Brain microvascular endothelial cell (primary cell): ENCODE data around the gene ERC2.
A peak's percentile ranks its signal among the peaks of the same experiment; 100 is the strongest.

Experiments
- DNase-seq: peaks from one replicate; pipeline ENCODE4 v3.0.0-alpha.2; 2020
- H3K27ac ChIP-seq: fragments of 250-450 bp; sonication (Bioruptor Pico); 2 replicates; pipeline ENCODE4 v1.5.1; 2020; ENCODE audit warnings: mild to moderate bottlenecking, moderate library complexity
- H3K27me3 ChIP-seq: fragments of 250-450 bp; sonication (Bioruptor Pico); replicated peaks from 2 replicates; pipeline ENCODE4 v1.5.1; 2020; ENCODE audit warnings: mild to moderate bottlenecking
- H3K36me3 ChIP-seq: fragments of 250-450 bp; sonication (Bioruptor Pico); replicated peaks from 2 replicates; pipeline ENCODE4 v1.5.1; 2020; ENCODE audit warnings: mild to moderate bottlenecking
- H3K4me3 ChIP-seq: 2 replicates; pipeline ENCODE4 v1.5.1; 2011; ENCODE audit warnings: low read depth, mild to moderate bottlenecking, control low read depth, low read length, moderate library complexity
- CTCF ChIP-seq: IDR thresholded peaks from 2 replicates; pipeline ENCODE4 v1.5.1; 2011; ENCODE audit warnings: low read depth, mild to moderate bottlenecking, moderate library complexity, low read length, control low read depth, inconsistent platforms; ENCODE audit errors: missing control alignments
- in situ Hi-C: cut with HindIII; loops from 2 replicates; pipeline ENCODE4 v1.10.0; 2017; ENCODE audit warnings: low sequenced_read_pairs, low pct_ligation_motif_present

The ERC2 gene

GRCh38 chr3:56303487-56303886 is 164.8 kb downstream of the ERC2 start:
- Histone ChIP-seq H3K4me3 (no peak overlapping the region), H3K27me3 (no peaks in the 10 kb centered on the region), H3K36me3 (no peaks in the 10 kb centered on the region), H3K27ac (no peak overlapping the region)
- peak; percentile 86 for TF ChIP-seq CTCF
- in situ Hi-C loops, result no loop called here
- DNase-seq, result peak; percentile 42

GRCh38 chr3:56302417-56302816 is 165.8 kb downstream of the ERC2 start:
- DNase-seq, result no peak
- peak; percentile 51 for TF ChIP-seq CTCF
- no peaks in the 10 kb centered on the region for H3K36me3 ChIP-seq
- no peaks in the 10 kb centered on the region for H3K27me3 ChIP-seq
- in situ Hi-C loops, result no loop called here
- no peak overlapping the region for H3K27ac ChIP-seq
- H3K4me3 ChIP-seq, result no peak overlapping the region

- Histone ChIP-seq H3K27me3 (peaks cover 3% of the 10 kb centered on the region), H3K36me3 (no peaks in the 10 kb centered on the region), H3K27ac (no peak overlapping the region), H3K4me3 (no peak overlapping the region)
- no peak for TF ChIP-seq CTCF
- in situ Hi-C loops, result no loop called here
- no peak for DNase-seq
Measured at GRCh38 chr3:56297281-56297840, 170.9 kb downstream of the ERC2 start.

- no peak overlapping the region for H3K27ac ChIP-seq
- no peaks in the 10 kb centered on the region for H3K36me3 ChIP-seq
- peaks cover 3% of the 10 kb centered on the region for H3K27me3 ChIP-seq
- TF ChIP-seq CTCF, result no peak
- in situ Hi-C loops, result no loop called here
- no peak for DNase-seq
- no peak overlapping the region for H3K4me3 ChIP-seq
Measured at GRCh38 chr3:56296361-56296760, 171.9 kb downstream of the ERC2 start.

- in situ Hi-C loops, result no loop called here
- DNase-seq, result no peak
- Histone ChIP-seq H3K4me3 (no peak overlapping the region), H3K27me3 (peaks cover 3% of the 10 kb centered on the region), H3K27ac (no peak overlapping the region), H3K36me3 (no peaks in the 10 kb centered on the region)
- no peak for TF ChIP-seq CTCF
Measured at GRCh38 chr3:56295161-56295560, 173.1 kb downstream of the ERC2 start.

- Histone ChIP-seq H3K27me3 (peaks cover 3% of the 10 kb centered on the region), H3K4me3 (no peak overlapping the region), H3K36me3 (no peaks in the 10 kb centered on the region), H3K27ac (no peak overlapping the region)
- DNase-seq, result no peak
- TF ChIP-seq CTCF, result no peak
- in situ Hi-C loops, result no loop called here
Measured at GRCh38 chr3:56294286-56294685, 174.0 kb downstream of the ERC2 start.
